Osteocyte (in vitro differentiated cells): ENCODE data around the gene HACD1. TPM values are rescaled to one million over a fixed set of nuclear protein-coding genes. Genes with fewer than 3 reads are reported as not detected.
A peak's percentile ranks its signal among the peaks of the same experiment; 100 is the strongest.

Experiments
- DNase-seq: peaks from one replicate; pipeline ENCODE4 v3.0.0; 2021; ENCODE audit warnings: mixed read lengths; ENCODE audit not compliant: unreplicated experiment; ENCODE audit errors: extremely low spot score
- H3K27ac Mint-ChIP-seq: one replicate; pipeline ENCODE4 v1.8.0; 2021; ENCODE audit warnings: mild to moderate bottlenecking, mixed read lengths; ENCODE audit not compliant: unreplicated experiment
- H3K27me3 Mint-ChIP-seq: one replicate; pipeline ENCODE4 v1.8.0; 2021; ENCODE audit warnings: mixed read lengths; ENCODE audit not compliant: unreplicated experiment
- H3K36me3 Mint-ChIP-seq: one replicate; pipeline ENCODE4 v1.8.0; 2021; ENCODE audit warnings: mixed read lengths; ENCODE audit not compliant: unreplicated experiment
- H3K4me1 Mint-ChIP-seq: one replicate; pipeline ENCODE4 v1.8.0; 2021; ENCODE audit warnings: mixed read lengths; ENCODE audit not compliant: unreplicated experiment
- H3K4me3 Mint-ChIP-seq: one replicate; pipeline ENCODE4 v1.8.0; 2021; ENCODE audit warnings: mild to moderate bottlenecking, moderate library complexity, mixed read lengths; ENCODE audit not compliant: unreplicated experiment
- H3K9me3 Mint-ChIP-seq: one replicate; pipeline ENCODE4 v1.8.0; 2021; ENCODE audit warnings: mixed read lengths; ENCODE audit not compliant: unreplicated experiment
- CTCF ChIP-seq: fragments of 200-600 bp; sonication (generic); IDR thresholded peaks from 2 replicates; pipeline ENCODE4 v1.5.0; 2021; ENCODE audit warnings: antibody characterized with exemption, mild to moderate bottlenecking, moderate library complexity
- long read RNA-seq: library from polyadenylated mRNA; unstranded; transcript quantifications from one replicate; pipeline ENCODE4 v2.0.0, GENCODE V29; 2021
- total RNA-seq: library from RNA; stranded (reverse); gene quantifications from 2 replicates; pipeline ENCODE4 v1.2.1, GENCODE V29; 2021

The HACD1 gene, protein sequence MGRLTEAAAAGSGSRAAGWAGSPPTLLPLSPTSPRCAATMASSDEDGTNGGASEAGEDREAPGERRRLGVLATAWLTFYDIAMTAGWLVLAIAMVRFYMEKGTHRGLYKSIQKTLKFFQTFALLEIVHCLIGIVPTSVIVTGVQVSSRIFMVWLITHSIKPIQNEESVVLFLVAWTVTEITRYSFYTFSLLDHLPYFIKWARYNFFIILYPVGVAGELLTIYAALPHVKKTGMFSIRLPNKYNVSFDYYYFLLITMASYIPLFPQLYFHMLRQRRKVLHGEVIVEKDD
- total RNA-seq: 25.1 and 28.6 TPM in 2 replicates
- long read RNA-seq: 0 reads

DNA sequence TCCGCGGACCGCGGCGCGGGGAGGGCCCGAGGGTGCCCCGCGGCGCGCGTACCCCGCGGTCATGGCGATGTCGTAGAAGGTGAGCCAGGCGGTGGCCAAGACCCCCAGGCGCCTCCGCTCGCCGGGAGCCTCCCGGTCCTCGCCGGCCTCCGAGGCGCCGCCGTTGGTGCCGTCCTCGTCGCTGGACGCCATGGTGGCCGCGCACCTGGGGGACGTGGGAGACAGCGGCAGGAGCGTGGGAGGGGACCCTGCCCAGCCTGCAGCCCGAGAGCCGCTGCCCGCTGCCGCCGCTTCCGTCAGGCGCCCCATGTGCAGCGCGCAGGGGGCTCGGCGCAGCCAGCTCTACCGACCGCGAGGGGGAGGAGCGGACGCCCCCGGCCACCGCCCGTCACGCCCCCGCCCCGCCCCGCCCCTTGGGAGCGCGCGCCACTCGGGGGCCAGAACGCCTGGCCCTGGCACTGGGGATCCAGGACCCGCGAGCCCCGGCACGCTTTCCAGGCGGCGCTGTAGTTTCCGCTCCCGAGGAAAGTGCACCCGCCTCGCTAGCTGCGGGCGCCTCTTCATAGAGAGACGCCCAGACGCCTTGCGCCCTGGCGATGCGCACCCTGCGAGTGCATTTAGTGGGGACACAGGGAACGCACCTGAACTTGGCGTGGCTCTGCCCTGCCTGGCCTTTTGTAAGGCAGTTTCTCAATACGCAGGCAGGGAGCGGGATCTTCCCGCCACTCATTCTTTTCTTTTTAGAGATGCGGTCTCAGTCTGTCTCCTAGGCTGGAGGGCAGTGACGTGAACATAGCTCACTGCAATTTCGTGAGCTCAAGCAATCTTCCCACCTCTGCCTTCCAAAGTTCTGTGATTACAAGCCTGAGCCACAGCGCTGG is at the start of gene HACD1:
Gene HACD1, minus strand, starts transcription at position 344 of the 881 bp plus-strand sequence. Its CDS starts 35 bp downstream, at position 309.
- peaks cover 16% of the 10 kb centered on the region for H3K4me1 Mint-ChIP-seq
- no peaks in the 10 kb centered on the region for H3K9me3 Mint-ChIP-seq
- H3K27me3 Mint-ChIP-seq: peaks cover 4% of the 10 kb centered on the region
- TF ChIP-seq CTCF: peak; percentile 44
- peak; percentile 87 for DNase-seq
- H3K27ac Mint-ChIP-seq: peak within 1 kb of the TSS; percentile 64
- no peaks in the 10 kb centered on the region for H3K36me3 Mint-ChIP-seq
- H3K4me3 Mint-ChIP-seq: peak within 1 kb of the TSS; percentile 84

GRCh38 chr10:17665747-17666146 is 48.6 kb upstream of the HACD1 start:
- DNase-seq: no peak
- Mint-ChIP-seq H3K27me3 (no peaks in the 10 kb centered on the region), H3K4me3 (peak overlapping the region; percentile 53), H3K27ac (peak overlapping the region; percentile 94), H3K4me1 (peaks cover 73% of the 10 kb centered on the region), H3K36me3 (peaks cover 26% of the 10 kb centered on the region), H3K9me3 (peaks cover 2% of the 10 kb centered on the region)
- no peak for TF ChIP-seq CTCF

GRCh38 chr10:17663450-17663849 is 46.3 kb upstream of the HACD1 start:
- Mint-ChIP-seq H3K27ac (no peak overlapping the region), H3K9me3 (peaks cover 8% of the 10 kb centered on the region), H3K4me1 (peaks cover 50% of the 10 kb centered on the region), H3K27me3 (no peaks in the 10 kb centered on the region), H3K4me3 (no peak overlapping the region), H3K36me3 (peaks cover 26% of the 10 kb centered on the region)
- TF ChIP-seq CTCF: no peak
- DNase-seq: no peak

- no peak overlapping the region for H3K4me3 Mint-ChIP-seq
- H3K4me1 Mint-ChIP-seq: peaks cover 43% of the 10 kb centered on the region
- no peak for TF ChIP-seq CTCF
- H3K27me3 Mint-ChIP-seq: no peaks in the 10 kb centered on the region
- peaks cover 14% of the 10 kb centered on the region for H3K9me3 Mint-ChIP-seq
- no peak for DNase-seq
- peak overlapping the region; percentile 43 for H3K27ac Mint-ChIP-seq
- peaks cover 26% of the 10 kb centered on the region for H3K36me3 Mint-ChIP-seq
Observed at GRCh38 chr10:17662193-17663138, 45.3 kb upstream of the HACD1 start.
